Measurements from ENCODE around the gene JMJD6. TPM values are rescaled to one million over a fixed set of nuclear protein-coding genes. Genes with fewer than 3 reads are reported as not detected.

JMJD6 gene
- total RNA-seq, 1 donor from 2014 or later: 59.9 TPM

Other genes starting within 250 kb of the JMJD6 start
- gene RHBDF2, start 225.2 kb downstream of the JMJD6 start, total RNA-seq: 43.2 and 45.8 TPM in 2 replicates
- gene CYGB, start 188.9 kb downstream of the JMJD6 start, total RNA-seq: 0.11 TPM in 1 of 2 replicates, not detected in the other
- not detected in 2 replicates for gene PRCD, start 186.6 kb downstream of the JMJD6 start, total RNA-seq
- not detected in 2 replicates for gene ST6GALNAC2, start 140.7 kb downstream of the JMJD6 start, total RNA-seq
- 1.1 and 2.0 TPM in 2 replicates for gene ST6GALNAC1, start 82.8 kb downstream of the JMJD6 start, total RNA-seq
- gene MXRA7, start 15.6 kb downstream of the JMJD6 start, total RNA-seq: 5.5 and 5.8 TPM in 2 replicates
- gene METTL23, start 233 bp upstream of the JMJD6 start, total RNA-seq: 40.2 and 41.9 TPM in 2 replicates
- gene SRSF2, start 10.7 kb upstream of the JMJD6 start, total RNA-seq: 453 and 468 TPM in 2 replicates
- gene MFSD11, start 11.5 kb upstream of the JMJD6 start, total RNA-seq: 21.8 and 23.6 TPM in 2 replicates
- 0.84 and 1.2 TPM in 2 replicates for gene MGAT5B, start 141.8 kb upstream of the JMJD6 start, total RNA-seq